ENCODE data around the gene ICAM4. TPM values are rescaled to one million over a fixed set of nuclear protein-coding genes. Genes with fewer than 3 reads are reported as not detected.
"Not testable (repeated sequence)": the region's sequence is repeated elsewhere in the genome, so short reads cannot be mapped to it uniquely, and the experiment has no call there.

ICAM4 gene
- total and polyA plus RNA-seq, 2 of the 13 experiments (the other 11 are each of a cell fraction or from before 2014, with no cell fraction given), result 2.9 to 4.0 TPM

- POLR2A ChIA-PET, result interaction anchor here (0.6 kb wide), 1 partner anchor 141 kb away, joined by 5 read pairs; no protein-coding TSS in a partner anchor
- 49% methylated on average over 11 of the region's 11 CpGs for WGBS (ENCODE audit: low lambda C conversion rate)
- not testable (repeated sequence) for H3K27ac ChIP-seq (ENCODE audit: extremely low read length, insufficient read depth, low read length)
These were observed 44.8 kb upstream of the ICAM4 start for GRCh38 chr19:10241826-10242449.

GRCh38 chr19:10243606-10244005, 43.1 kb upstream of the ICAM4 start:
- Histone ChIP-seq H3K36me3 (replicated peaks in 1 of 2; ENCODE audit: control insufficient read depth in 1 of 2, insufficient read depth in 2 of 2, low read length in 2 of 2) (no peaks in the 10 kb centered on the region), H3K27ac (ENCODE audit: extremely low read length, insufficient read depth, low read length) (no peak overlapping the region), H2AFZ (ENCODE audit: low read length) (no peak overlapping the region), H3K27me3 (ENCODE audit: control insufficient read depth in 1 of 2, insufficient read depth in 2 of 2, low read length in 2 of 2) (no peaks in the 10 kb centered on the region), H4K20me1 (ENCODE audit: insufficient read depth, low read length) (no peaks in the 10 kb centered on the region), H3K79me2 (ENCODE audit: insufficient read depth, low read length) (no peaks in the 10 kb centered on the region), H3K4me1 (ENCODE audit: insufficient read depth, low read length) (peaks cover 68% of the 10 kb centered on the region), H3K9ac (ENCODE audit: insufficient read depth, low read depth, low read length) (no peak overlapping the region), H3K4me2 (ENCODE audit: low read depth, low read length) (peak overlapping the region; percentile 28; the same call in 1 of the 2 replicates), H3K4me3 (replicated peaks in 1 of 3; ENCODE audit: insufficient read depth in 1 of 3, low read depth in 2 of 3, low read length in 3 of 3) (no peak overlapping the region), H3K9me3 (ENCODE audit: low read length) (no peaks in the 10 kb centered on the region)
- ChIA-PET POLR2A (no interaction called here), CTCF (ENCODE audit: low intra/inter-chr PET ratio, low total read pairs) (no interaction called here)
- FAIRE-seq (no peak), ATAC-seq (no peak), DNase-seq (ENCODE audit: low spot score) (no peak)
- in situ Hi-C loops (cut with HindIII; ENCODE audit: extremely low pct_ligation_motif_present, low pct_unique_long_range_greater_than_20kb) (no loop called here), intact Hi-C loops (cut with micrococcal nuclease; ENCODE audit: unreplicated experiment) (no loop called here)
- no TSS peak for BruUV-seq (replicated peaks)
- WGBS (ENCODE audit: low lambda C conversion rate), result 49% methylated on average over 6 of the region's 7 CpGs
- TF ChIP-seq NFRKB (IDR thresholded peaks at IDR 0.05) (no peak), KLF13 (CRISPR knock-in tag; IDR thresholded peaks at IDR 0.05) (no peak), ATF1 (CRISPR knock-in tag; IDR thresholded peaks at IDR 0.05) (no peak), FUBP1 (CRISPR knock-in tag; IDR thresholded peaks at IDR 0.05; ENCODE audit: borderline replicate concordance) (no peak), ZNF678 (CRISPR knock-in tag; IDR thresholded peaks at IDR 0.05) (no peak), ZNF672 (CRISPR knock-in tag; IDR thresholded peaks at IDR 0.05) (peak; percentile 84), CSRNP1 (CRISPR knock-in tag; IDR thresholded peaks at IDR 0.05) (no peak), NR2C2 (CRISPR knock-in tag; IDR thresholded peaks at IDR 0.05; ENCODE audit: borderline replicate concordance) (peak; percentile 75), NR2F1 (CRISPR knock-in tag; IDR thresholded peaks at IDR 0.05) (peak; percentile 54 to 58; a peak in 3 of 4 replicates), ESRRA (CRISPR knock-in tag; IDR thresholded peaks at IDR 0.05; ENCODE audit: low read depth) (peak; percentile 73; the same call in 1 of the 2 replicates), NR2F6 (IDR thresholded peaks at IDR 0.05) (peak; percentile 79), NR2F6 (CRISPR knock-in tag; IDR thresholded peaks at IDR 0.05) (peak; percentile 87), MXI1 (IDR thresholded peaks at IDR 0.05; ENCODE audit: borderline replicate concordance, low read depth, low read length) (no peak), GZF1 (CRISPR knock-in tag; IDR thresholded peaks at IDR 0.05) (no peak)

More at GRCh38 chr19:10241826-10242449, 44.8 kb upstream of the ICAM4 start:
- peaks cover 73% of the 10 kb centered on the region for H3K4me1 ChIP-seq (ENCODE audit: insufficient read depth, low read length)
- ATAC-seq; BruUV-seq (replicated peaks); H3K4me3 ChIP-seq (replicated peaks in 1 of 3; ENCODE audit: insufficient read depth in 1 of 3, low read depth in 2 of 3, low read length in 3 of 3); H3K27me3 ChIP-seq (ENCODE audit: control insufficient read depth in 1 of 2, insufficient read depth in 2 of 2, low read length in 2 of 2); H3K79me2 ChIP-seq (ENCODE audit: insufficient read depth, low read length); FAIRE-seq; in situ Hi-C loops (cut with HindIII; ENCODE audit: extremely low pct_ligation_motif_present, low pct_unique_long_range_greater_than_20kb); H4K20me1 ChIP-seq (ENCODE audit: insufficient read depth, low read length); H3K36me3 ChIP-seq (replicated peaks in 1 of 2; ENCODE audit: control insufficient read depth in 1 of 2, insufficient read depth in 2 of 2, low read length in 2 of 2); H3K9me3 ChIP-seq (ENCODE audit: low read length); CTCF ChIA-PET (ENCODE audit: low intra/inter-chr PET ratio, low total read pairs); DNase-seq (ENCODE audit: low spot score); H3K4me2 ChIP-seq (ENCODE audit: low read depth, low read length); H2AFZ ChIP-seq (ENCODE audit: low read length); intact Hi-C loops (cut with micrococcal nuclease; ENCODE audit: unreplicated experiment); H3K9ac ChIP-seq (ENCODE audit: insufficient read depth, low read depth, low read length): not testable (repeated sequence)
- TF ChIP-seq RARA (CRISPR knock-in tag; IDR thresholded peaks at IDR 0.05), result peak; percentile 40
- TF ChIP-seq SKI (IDR thresholded peaks at IDR 0.05; ENCODE audit: partially characterized antibody), result peak; percentile 32
- peak; percentile 55; the same call in 1 of the 2 replicates for TF ChIP-seq FOSL2 (CRISPR knock-in tag; IDR thresholded peaks at IDR 0.05)
